ENCODE measurements around the gene FBN1. TPM values are rescaled to one million over a fixed set of nuclear protein-coding genes. Genes with fewer than 3 reads are reported as not detected.

The FBN1 gene
- total and polyA plus RNA-seq, 2 experiments from 2014 or later = 1.9 to 3.8 TPM

- peaks cover 65% of the 10 kb centered on the region for H3K27me3 ChIP-seq (ENCODE audit: insufficient read depth)
- no peak overlapping the region for H3K27ac ChIP-seq (ENCODE audit: low read depth)
- Mint-ChIP-seq H3K27me3 (ENCODE audit: insufficient read depth, low read depth, poor library complexity) (peaks cover 25% of the 10 kb centered on the region), H3K9me3 (no peaks in the 10 kb centered on the region), H3K4me1 (peaks cover 24% of the 10 kb centered on the region), H3K4me3 (peak overlapping the region; percentile 65), H3K27ac (no peak overlapping the region), H3K36me3 (ENCODE audit: low read depth) (no peaks in the 10 kb centered on the region)
- peak overlapping the region; percentile 100 for H2AFZ ChIP-seq
- DNase-seq (ENCODE audit: low spot score) (peak; percentile 27), ATAC-seq (peak; percentile 2)
- TF ChIP-seq EZH2phosphoT487 (IDR thresholded peaks at IDR 0.05; ENCODE audit: unreplicated experiment) (no peak), REST (IDR thresholded peaks at IDR 0.05; ENCODE audit: unreplicated experiment) (no peak), CTCF (conservative IDR thresholded peaks at IDR 0.05; ENCODE audit: low read depth in 2 of 2) (no peak), ZNF462 (CRISPR knock-in tag; IDR thresholded peaks at IDR 0.05) (no peak), ZNF114 (CRISPR knock-in tag; IDR thresholded peaks at IDR 0.05) (no peak), NANOG (IDR thresholded peaks at IDR 0.05; ENCODE audit: borderline replicate concordance) (no peak)
- H3F3A ChIP-seq (replicated peaks; ENCODE audit: low read depth) = 0 out of 2 replicates have a peak, but pooled peaks cover 2% of the 10 kb centered on the region
- H3K36me3 ChIP-seq (ENCODE audit: insufficient read depth) = no peaks in the 10 kb centered on the region
- H3K79me2 ChIP-seq (replicated peaks; ENCODE audit: insufficient read depth) = no peaks in the 10 kb centered on the region
- peaks cover 28% of the 10 kb centered on the region for H3K4me1 ChIP-seq (ENCODE audit: insufficient read depth)
- peaks cover 3% of the 10 kb centered on the region for H4K20me1 ChIP-seq (replicated peaks; ENCODE audit: insufficient read depth)
- H3K4me2 ChIP-seq = peak overlapping the region; percentile 92
- H3K4me3 ChIP-seq = peak overlapping the region; percentile 84
- H3K9me2 ChIP-seq (ENCODE audit: insufficient read depth) = no peaks in the 10 kb centered on the region
Measured at GRCh38 chr15:48646331-48646730, 822 bp upstream of the FBN1 start.
